T-helper 2 cell treated with Interferon-gamma antibody and Interleukin-4, amounts not matched to agents 5 μg/mL and 100 μg/mL, for 36 hours (primary cell): ENCODE measurements around the gene TSEN54.

Experiments
- DNase-seq: peaks from one replicate; pipeline ENCODE4 v3.0.0; 2021; ENCODE audit warnings: low spot score
- H3K27ac Mint-ChIP-seq: one replicate; pipeline ENCODE4 v1.8.0; 2021; ENCODE audit warnings: mild to moderate bottlenecking, mixed read lengths
- H3K27me3 Mint-ChIP-seq: one replicate; pipeline ENCODE4 v1.8.0; 2021; ENCODE audit warnings: low read depth, mixed read lengths
- H3K36me3 Mint-ChIP-seq: one replicate; pipeline ENCODE4 v1.8.0; 2021; ENCODE audit warnings: low read depth, mixed read lengths
- H3K4me1 Mint-ChIP-seq: one replicate; pipeline ENCODE4 v1.8.0; 2021; ENCODE audit warnings: low read depth, mixed read lengths
- H3K4me3 Mint-ChIP-seq: one replicate; pipeline ENCODE4 v1.8.0; 2022; ENCODE audit warnings: mild to moderate bottlenecking, moderate library complexity, mixed read lengths
- H3K9me3 Mint-ChIP-seq: one replicate; pipeline ENCODE4 v1.8.0; 2021; ENCODE audit warnings: mixed read lengths

TSEN54 gene

DNA sequence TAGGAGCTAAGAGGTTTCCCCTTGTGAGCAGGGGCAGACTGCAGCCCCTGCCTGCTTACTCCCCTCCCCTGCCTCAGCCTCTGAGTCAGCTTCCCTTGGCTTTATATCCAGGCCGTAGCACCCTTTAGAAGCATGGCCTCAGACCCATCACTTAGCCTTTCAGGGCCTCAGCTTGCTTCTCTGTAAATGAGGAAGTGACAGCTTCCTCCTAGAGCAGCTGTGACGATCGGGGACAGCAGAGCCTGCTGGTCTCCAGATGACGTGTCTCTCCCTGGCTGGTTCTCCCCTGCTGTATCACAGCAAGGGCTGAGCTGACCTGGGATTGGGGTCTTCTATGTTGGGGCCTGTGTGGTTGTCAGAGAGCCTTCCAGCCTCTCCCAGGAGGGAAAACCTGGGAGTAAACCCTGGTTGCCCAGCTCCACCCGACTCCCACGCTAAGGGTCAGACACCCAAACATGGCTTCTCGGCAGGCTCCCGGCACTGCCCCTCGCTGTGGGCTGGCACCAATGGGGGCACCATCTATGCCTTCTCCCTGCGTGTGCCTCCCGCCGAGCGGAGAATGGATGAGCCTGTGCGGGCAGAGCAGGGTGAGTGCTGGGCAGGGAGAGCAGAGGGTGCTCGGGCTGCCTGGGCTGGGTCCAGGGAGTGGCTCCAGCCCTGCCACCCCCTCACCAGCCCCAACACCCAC lies 55.0 kb downstream of the TSEN54 start:
- Mint-ChIP-seq H3K27ac (peak overlapping the region; percentile 91), H3K4me3 (peak overlapping the region; percentile 24), H3K36me3 (no peaks in the 10 kb centered on the region), H3K9me3 (no peaks in the 10 kb centered on the region), H3K27me3 (no peaks in the 10 kb centered on the region), H3K4me1 (peaks cover 5% of the 10 kb centered on the region)
- DNase-seq: peak; percentile 38

DNA sequence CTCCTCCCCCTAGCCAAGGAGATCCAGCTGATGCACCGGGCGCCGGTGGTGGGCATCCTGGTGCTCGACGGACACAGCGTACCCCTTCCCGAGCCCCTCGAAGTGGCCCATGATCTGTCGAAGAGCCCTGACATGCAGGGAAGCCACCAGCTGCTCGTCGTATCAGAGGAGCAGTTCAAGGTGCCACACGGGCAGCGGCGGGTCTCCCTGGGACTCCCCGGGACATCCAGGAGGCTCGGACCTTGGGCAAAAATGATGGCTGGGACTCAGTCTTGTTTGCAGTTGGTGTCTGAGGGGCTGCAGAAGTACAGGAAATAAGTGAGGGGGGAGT lies 55.5 kb downstream of the TSEN54 start:
- no peak overlapping the region for H3K4me3 Mint-ChIP-seq
- peaks cover 5% of the 10 kb centered on the region for H3K4me1 Mint-ChIP-seq
- no peaks in the 10 kb centered on the region for H3K27me3 Mint-ChIP-seq
- H3K36me3 Mint-ChIP-seq: no peaks in the 10 kb centered on the region
- DNase-seq: no peak
- H3K27ac Mint-ChIP-seq: peak overlapping the region; percentile 15
- no peaks in the 10 kb centered on the region for H3K9me3 Mint-ChIP-seq

DNA sequence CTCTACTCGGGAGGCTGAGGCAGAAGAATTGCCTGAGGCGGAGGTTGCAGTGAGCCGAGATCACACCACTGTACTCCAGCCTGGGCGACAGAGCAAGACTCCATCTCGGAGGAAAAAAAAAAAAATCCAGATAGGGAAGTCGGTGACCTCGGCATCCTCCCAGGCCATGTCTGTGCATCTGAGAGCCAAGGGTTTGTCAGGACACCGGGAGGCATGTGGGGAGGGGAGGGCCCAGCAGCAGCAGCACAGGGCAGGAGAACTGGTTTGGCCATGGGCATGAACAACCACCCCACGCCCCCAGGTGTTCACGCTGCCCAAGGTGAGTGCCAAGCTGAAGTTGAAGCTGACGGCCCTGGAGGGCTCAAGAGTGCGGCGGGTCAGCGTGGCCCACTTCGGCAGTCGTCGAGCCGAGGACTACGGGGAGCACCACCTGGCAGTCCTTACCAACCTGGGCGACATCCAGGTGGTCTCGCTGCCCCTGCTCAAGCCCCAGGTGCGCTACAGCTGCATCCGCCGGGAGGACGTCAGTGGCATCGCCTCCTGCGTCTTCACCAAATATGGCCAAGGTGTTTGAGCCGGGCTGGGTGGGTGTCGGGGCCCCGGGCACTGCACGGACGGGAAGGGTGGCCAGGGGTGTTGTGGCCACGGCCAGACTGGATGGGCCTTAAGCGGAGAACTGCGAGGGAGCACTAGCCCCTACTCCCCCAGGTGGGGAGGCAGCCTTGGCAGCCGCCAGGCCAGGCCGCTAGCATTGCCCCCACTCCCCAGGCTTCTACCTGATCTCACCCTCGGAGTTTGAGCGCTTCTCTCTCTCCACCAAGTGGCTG lies 56.6 kb downstream of the TSEN54 start:
- no peak overlapping the region for H3K4me3 Mint-ChIP-seq
- H3K9me3 Mint-ChIP-seq: no peaks in the 10 kb centered on the region
- H3K36me3 Mint-ChIP-seq: no peaks in the 10 kb centered on the region
- no peak overlapping the region for H3K27ac Mint-ChIP-seq
- DNase-seq: no peak
- peaks cover 5% of the 10 kb centered on the region for H3K4me1 Mint-ChIP-seq
- no peaks in the 10 kb centered on the region for H3K27me3 Mint-ChIP-seq

DNA sequence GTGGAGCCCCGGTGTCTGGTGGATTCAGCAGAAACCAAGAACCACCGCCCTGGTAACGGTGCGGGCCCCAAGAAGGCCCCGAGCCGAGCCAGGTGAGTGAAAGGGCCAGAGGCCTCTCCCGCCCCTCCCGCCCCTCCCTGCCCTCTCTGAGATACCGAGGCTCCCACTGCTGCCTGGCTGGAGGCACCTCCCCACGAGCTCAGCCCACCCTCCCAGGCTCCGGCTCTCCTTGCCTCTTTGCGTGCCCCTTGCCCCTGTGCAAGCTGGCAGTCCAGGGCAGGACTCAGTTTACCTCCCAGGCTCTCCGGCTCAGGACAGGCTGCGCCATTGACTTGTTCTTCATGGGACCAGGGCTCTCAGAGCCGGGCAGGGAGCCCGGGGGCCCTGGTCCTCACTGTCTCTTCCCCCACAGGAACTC lies 57.2 kb downstream of the TSEN54 start:
- H3K36me3 Mint-ChIP-seq: no peaks in the 10 kb centered on the region
- no peak for DNase-seq
- peaks cover under 1% of the 10 kb centered on the region for H3K27me3 Mint-ChIP-seq
- no peaks in the 10 kb centered on the region for H3K9me3 Mint-ChIP-seq
- H3K27ac Mint-ChIP-seq: no peak overlapping the region
- H3K4me3 Mint-ChIP-seq: no peak overlapping the region
- peaks cover 5% of the 10 kb centered on the region for H3K4me1 Mint-ChIP-seq

DNA sequence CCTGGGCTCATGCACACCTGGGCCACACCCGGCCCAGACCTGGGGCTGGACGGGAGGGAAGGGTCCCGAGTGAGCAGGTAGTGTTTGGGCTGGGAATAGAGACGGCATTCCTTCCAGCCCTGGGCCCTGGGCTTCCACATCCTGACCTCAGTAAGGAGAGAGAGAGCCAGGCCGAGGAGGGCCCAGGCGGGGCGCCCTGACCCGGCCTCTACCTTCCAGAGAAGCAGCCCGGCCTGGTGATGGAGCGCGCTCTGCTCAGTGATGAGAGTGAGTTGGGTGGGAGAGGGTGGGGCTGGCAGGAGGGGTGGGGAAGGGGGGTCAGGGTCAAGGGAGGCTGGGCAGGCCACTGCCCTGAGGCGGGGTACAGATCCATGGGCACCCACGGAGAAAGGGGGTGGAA lies 57.7 kb downstream of the TSEN54 start:
- H3K9me3 Mint-ChIP-seq: no peaks in the 10 kb centered on the region
- no peak overlapping the region for H3K27ac Mint-ChIP-seq
- peaks cover 5% of the 10 kb centered on the region for H3K4me1 Mint-ChIP-seq
- no peak for DNase-seq
- H3K27me3 Mint-ChIP-seq: peaks cover 4% of the 10 kb centered on the region
- H3K36me3 Mint-ChIP-seq: no peaks in the 10 kb centered on the region
- H3K4me3 Mint-ChIP-seq: no peak overlapping the region
